HepG2 (cell line): ENCODE measurements around the gene NSUN2.

Experiments
- ELF4 ChIP-seq: sonication (generic); formaldehyde crosslinking; IDR thresholded peaks from 2 replicates; pipeline ENCODE4 v1.5.0; 2020; ENCODE audit warnings: missing genetic modification reagents, mild to moderate bottlenecking, moderate library complexity, borderline replicate concordance
- HIVEP1 ChIP-seq: sonication (generic); formaldehyde crosslinking; IDR thresholded peaks from 2 replicates; pipeline ENCODE4 v1.4.0; 2020; ENCODE audit warnings: mild to moderate bottlenecking, missing genetic modification reagents
- MAZ ChIP-seq, 2 experiments: sonication (generic) in 1 of 2; formaldehyde crosslinking in 1 of 2; IDR thresholded peaks; 2 replicates each; pipeline versions ENCODE4 v1.5.0 to v1.6.1; 2012 to 2020; ENCODE audit warnings: low read depth in 2 of 2, mild to moderate bottlenecking in 2 of 2, borderline replicate concordance in 1 of 2, improper control_type of control experiment in 1 of 2, low read length in 1 of 2, missing genetic modification reagents in 1 of 2, moderate library complexity in 1 of 2
- MYC ChIP-seq: sonication (generic); formaldehyde crosslinking; IDR thresholded peaks from 2 replicates; pipeline ENCODE4 v1.9.0; 2021; ENCODE audit warnings: missing genetic modification reagents, borderline replicate concordance
- NPAS2 ChIP-seq: sonication (generic); formaldehyde crosslinking; IDR thresholded peaks from 2 replicates; pipeline ENCODE4 v1.8.0; 2022; ENCODE audit warnings: mild to moderate bottlenecking, missing genetic modification reagents, borderline replicate concordance
- SAFB2 ChIP-seq: sonication (generic); formaldehyde crosslinking; IDR thresholded peaks from 2 replicates; pipeline ENCODE4 v1.5.1; 2020; ENCODE audit warnings: missing genetic modification reagents, low read depth, mild to moderate bottlenecking, borderline replicate concordance
- SMAD1 ChIP-seq: sonication (generic); formaldehyde crosslinking; IDR thresholded peaks from 2 replicates; pipeline ENCODE4 v1.4.0; 2020; ENCODE audit warnings: missing genetic modification reagents, low read depth, mild to moderate bottlenecking, borderline replicate concordance
- ZNF30 ChIP-seq: sonication (generic); formaldehyde crosslinking; IDR thresholded peaks from 2 replicates; pipeline ENCODE4 v1.5.0; 2020; ENCODE audit warnings: mild to moderate bottlenecking, missing genetic modification reagents
- ZSCAN29 ChIP-seq: sonication (generic); formaldehyde crosslinking; conservative IDR thresholded peaks from 2 replicates; pipeline ENCODE4 v1.4.0; 2020; ENCODE audit warnings: mild to moderate bottlenecking, missing genetic modification reagents
- TF ChIP-seq, protein P1 (sequence below): sonication (generic); formaldehyde crosslinking; IDR thresholded peaks from 2 replicates; pipeline ENCODE4 v1.9.0; 2021; ENCODE audit warnings: missing genetic modification reagents, borderline replicate concordance
- TF ChIP-seq, protein P2 (sequence below): sonication (generic); formaldehyde crosslinking; IDR thresholded peaks from 2 replicates; pipeline ENCODE4 v1.5.0; 2020; ENCODE audit warnings: mild to moderate bottlenecking, missing genetic modification reagents, moderate library complexity
- TF ChIP-seq, protein P3 (sequence below): sonication (generic); formaldehyde crosslinking; conservative IDR thresholded peaks from 2 replicates; pipeline ENCODE4 v1.8.0; 2022; ENCODE audit warnings: missing genetic modification reagents

DNA sequence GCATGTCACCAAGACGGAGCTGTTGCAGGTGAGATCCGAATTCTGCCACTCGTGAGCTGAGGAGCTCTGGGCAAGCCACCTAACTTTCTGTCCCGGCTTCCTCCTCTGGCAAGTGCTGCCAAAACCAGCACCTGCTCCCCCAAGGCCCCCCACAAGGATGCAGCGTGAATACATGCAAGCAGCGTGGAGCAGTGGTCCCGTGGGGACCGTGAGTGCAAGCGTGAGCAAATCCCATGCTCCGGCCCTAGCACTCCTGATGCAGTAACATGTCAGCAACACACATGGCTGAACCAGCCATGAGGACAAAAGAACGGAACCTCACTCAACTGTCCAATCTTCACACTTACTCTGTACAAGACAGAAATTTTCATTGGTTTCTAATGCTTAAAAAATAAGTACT lies 31.0 kb downstream of the NSUN2 start:
- TF ChIP-seq MAZ (IDR thresholded peaks at IDR 0.05; ENCODE audit: borderline replicate concordance, low read depth, low read length) (no peak), MAZ (CRISPR knock-in tag; IDR thresholded peaks at IDR 0.05; ENCODE audit: low read depth) (no peak), HIVEP1 (no peak), SMAD1 (CRISPR knock-in tag) (no peak), ZNF30 (CRISPR knock-in tag) (no peak), MYC (CRISPR knock-in tag) (no peak), SAFB2 (CRISPR knock-in tag) (no peak), ELF4 (CRISPR knock-in tag) (no peak), NPAS2 (no peak), ZSCAN29 (CRISPR knock-in tag) (no peak)
- TF ChIP-seq, protein P1, sequence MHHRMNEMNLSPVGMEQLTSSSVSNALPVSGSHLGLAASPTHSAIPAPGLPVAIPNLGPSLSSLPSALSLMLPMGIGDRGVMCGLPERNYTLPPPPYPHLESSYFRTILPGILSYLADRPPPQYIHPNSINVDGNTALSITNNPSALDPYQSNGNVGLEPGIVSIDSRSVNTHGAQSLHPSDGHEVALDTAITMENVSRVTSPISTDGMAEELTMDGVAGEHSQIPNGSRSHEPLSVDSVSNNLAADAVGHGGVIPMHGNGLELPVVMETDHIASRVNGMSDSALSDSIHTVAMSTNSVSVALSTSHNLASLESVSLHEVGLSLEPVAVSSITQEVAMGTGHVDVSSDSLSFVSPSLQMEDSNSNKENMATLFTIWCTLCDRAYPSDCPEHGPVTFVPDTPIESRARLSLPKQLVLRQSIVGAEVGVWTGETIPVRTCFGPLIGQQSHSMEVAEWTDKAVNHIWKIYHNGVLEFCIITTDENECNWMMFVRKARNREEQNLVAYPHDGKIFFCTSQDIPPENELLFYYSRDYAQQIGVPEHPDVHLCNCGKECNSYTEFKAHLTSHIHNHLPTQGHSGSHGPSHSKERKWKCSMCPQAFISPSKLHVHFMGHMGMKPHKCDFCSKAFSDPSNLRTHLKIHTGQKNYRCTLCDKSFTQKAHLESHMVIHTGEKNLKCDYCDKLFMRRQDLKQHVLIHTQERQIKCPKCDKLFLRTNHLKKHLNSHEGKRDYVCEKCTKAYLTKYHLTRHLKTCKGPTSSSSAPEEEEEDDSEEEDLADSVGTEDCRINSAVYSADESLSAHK (CRISPR knock-in tag), result no peak
- TF ChIP-seq, protein P2, sequence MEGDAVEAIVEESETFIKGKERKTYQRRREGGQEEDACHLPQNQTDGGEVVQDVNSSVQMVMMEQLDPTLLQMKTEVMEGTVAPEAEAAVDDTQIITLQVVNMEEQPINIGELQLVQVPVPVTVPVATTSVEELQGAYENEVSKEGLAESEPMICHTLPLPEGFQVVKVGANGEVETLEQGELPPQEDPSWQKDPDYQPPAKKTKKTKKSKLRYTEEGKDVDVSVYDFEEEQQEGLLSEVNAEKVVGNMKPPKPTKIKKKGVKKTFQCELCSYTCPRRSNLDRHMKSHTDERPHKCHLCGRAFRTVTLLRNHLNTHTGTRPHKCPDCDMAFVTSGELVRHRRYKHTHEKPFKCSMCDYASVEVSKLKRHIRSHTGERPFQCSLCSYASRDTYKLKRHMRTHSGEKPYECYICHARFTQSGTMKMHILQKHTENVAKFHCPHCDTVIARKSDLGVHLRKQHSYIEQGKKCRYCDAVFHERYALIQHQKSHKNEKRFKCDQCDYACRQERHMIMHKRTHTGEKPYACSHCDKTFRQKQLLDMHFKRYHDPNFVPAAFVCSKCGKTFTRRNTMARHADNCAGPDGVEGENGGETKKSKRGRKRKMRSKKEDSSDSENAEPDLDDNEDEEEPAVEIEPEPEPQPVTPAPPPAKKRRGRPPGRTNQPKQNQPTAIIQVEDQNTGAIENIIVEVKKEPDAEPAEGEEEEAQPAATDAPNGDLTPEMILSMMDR (CRISPR knock-in tag), result no peak
- TF ChIP-seq, protein P3, sequence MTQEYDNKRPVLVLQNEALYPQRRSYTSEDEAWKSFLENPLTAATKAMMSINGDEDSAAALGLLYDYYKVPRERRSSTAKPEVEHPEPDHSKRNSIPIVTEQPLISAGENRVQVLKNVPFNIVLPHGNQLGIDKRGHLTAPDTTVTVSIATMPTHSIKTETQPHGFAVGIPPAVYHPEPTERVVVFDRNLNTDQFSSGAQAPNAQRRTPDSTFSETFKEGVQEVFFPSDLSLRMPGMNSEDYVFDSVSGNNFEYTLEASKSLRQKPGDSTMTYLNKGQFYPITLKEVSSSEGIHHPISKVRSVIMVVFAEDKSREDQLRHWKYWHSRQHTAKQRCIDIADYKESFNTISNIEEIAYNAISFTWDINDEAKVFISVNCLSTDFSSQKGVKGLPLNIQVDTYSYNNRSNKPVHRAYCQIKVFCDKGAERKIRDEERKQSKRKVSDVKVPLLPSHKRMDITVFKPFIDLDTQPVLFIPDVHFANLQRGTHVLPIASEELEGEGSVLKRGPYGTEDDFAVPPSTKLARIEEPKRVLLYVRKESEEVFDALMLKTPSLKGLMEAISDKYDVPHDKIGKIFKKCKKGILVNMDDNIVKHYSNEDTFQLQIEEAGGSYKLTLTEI (CRISPR knock-in tag), result no peak
